Fibroblast of skin of abdomen (primary cell): ENCODE results near the gene RELT.
A peak's percentile ranks its signal among the peaks of the same experiment; 100 is the strongest.

Experiments used
- DNase-seq: peaks from one replicate; pipeline ENCODE4 v3.0.0-alpha.2; 2013

Gene RELT

GRCh38 chr11:73439002-73439843 is 63.0 kb downstream of the RELT start:
- DNase-seq: peak; percentile 67

GRCh38 chr11:73445980-73446379 is 69.8 kb downstream of the RELT start:
- DNase-seq: no peak

GRCh38 chr11:73446766-73447165 is 70.6 kb downstream of the RELT start:
- DNase-seq: no peak
